ENCODE results near the gene SCP2. TPM values are rescaled to one million over a fixed set of nuclear protein-coding genes. Genes with fewer than 3 reads are reported as not detected.

SCP2 gene
- polyA plus RNA-seq, 1 of the 3 experiments (the other 2 are of a cell fraction): 49.5 TPM

DNA sequence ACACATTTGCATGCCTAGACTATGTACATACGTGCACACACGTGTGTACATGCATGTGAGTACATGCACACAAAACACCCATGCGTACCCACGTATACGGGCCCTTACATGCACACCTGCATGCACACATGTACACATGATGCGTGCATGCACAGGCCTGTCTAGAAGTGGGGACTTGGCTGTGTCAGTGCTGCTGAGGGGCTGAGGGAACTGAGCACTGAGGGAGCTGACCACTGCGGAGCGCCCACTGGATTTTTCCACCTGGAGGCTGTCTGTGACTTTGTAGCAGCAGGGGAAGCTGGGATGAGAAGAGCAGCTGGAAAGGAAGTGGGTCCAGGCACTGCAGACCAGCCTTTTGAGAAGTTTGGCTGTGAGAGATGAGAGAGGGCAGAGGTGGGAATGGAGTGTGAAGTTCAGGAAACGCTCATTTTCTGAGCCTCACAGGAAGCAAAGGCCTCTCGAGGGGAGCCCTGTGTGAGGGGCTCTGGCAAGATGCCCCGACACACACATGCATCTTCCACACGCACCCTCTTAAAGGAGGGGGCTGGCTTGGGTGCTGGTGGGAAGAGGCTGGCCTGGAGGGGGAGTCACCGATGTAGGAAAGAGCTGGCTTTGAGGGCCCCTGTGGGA lies 155.9 kb downstream of the SCP2 start:
- no peak for DNase-seq
- Histone ChIP-seq H3K4me1 (ENCODE audit: control insufficient read depth in 1 of 2, insufficient read depth in 2 of 2, low read depth in 1 of 2, low read length in 1 of 2) (peaks cover 0 to 31% of the 10 kb centered on the region in 2 experiments; a peak in 1 of 4 replicates), H3K4me2 (no peak overlapping the region), H4K20me1 (ENCODE audit: insufficient read depth) (no peaks in the 10 kb centered on the region), H3K9me3 (no peaks in the 10 kb centered on the region), H3K9me2 (no peaks in the 10 kb centered on the region), H3K79me2 (ENCODE audit: insufficient read depth) (no peaks in the 10 kb centered on the region), H2AFZ (ENCODE audit: low read depth) (no peak overlapping the region), H3K9ac (no peak overlapping the region), H3F3A (replicated peaks; ENCODE audit: insufficient read depth) (no peaks in the 10 kb centered on the region), H3K27me3 (ENCODE audit: insufficient read depth) (no peaks in the 10 kb centered on the region), H3K36me3 (replicated peaks in 1 of 2; ENCODE audit: control insufficient read depth in 1 of 2, insufficient read depth in 2 of 2, low read length in 1 of 2) (no peaks in the 10 kb centered on the region), H3K4me3 (ENCODE audit: low read depth in 2 of 2, low read length in 1 of 2) (no peak overlapping the region), H3K27ac (ENCODE audit: low read depth in 2 of 2, low read length in 1 of 2) (no peak overlapping the region)
- TF ChIP-seq NFIC (IDR thresholded peaks at IDR 0.05; ENCODE audit: borderline replicate concordance) (no peak), GABPA (IDR thresholded peaks at IDR 0.05; ENCODE audit: low read depth) (no peak), FOSL2 (IDR thresholded peaks at IDR 0.05; ENCODE audit: borderline replicate concordance, low read depth) (no peak), USF1 (IDR thresholded peaks at IDR 0.05; ENCODE audit: borderline replicate concordance, low read depth) (no peak), FOXM1 (IDR thresholded peaks at IDR 0.05; ENCODE audit: low read depth) (no peak), MEF2A (IDR thresholded peaks at IDR 0.05; ENCODE audit: borderline replicate concordance, low read depth) (no peak)
- TF ChIP-seq, protein P1, sequence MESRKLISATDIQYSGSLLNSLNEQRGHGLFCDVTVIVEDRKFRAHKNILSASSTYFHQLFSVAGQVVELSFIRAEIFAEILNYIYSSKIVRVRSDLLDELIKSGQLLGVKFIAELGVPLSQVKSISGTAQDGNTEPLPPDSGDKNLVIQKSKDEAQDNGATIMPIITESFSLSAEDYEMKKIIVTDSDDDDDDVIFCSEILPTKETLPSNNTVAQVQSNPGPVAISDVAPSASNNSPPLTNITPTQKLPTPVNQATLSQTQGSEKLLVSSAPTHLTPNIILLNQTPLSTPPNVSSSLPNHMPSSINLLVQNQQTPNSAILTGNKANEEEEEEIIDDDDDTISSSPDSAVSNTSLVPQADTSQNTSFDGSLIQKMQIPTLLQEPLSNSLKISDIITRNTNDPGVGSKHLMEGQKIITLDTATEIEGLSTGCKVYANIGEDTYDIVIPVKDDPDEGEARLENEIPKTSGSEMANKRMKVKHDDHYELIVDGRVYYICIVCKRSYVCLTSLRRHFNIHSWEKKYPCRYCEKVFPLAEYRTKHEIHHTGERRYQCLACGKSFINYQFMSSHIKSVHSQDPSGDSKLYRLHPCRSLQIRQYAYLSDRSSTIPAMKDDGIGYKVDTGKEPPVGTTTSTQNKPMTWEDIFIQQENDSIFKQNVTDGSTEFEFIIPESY (IDR thresholded peaks at IDR 0.05; ENCODE audit: borderline replicate concordance, low read depth): no peak
- TF ChIP-seq, protein P2, sequence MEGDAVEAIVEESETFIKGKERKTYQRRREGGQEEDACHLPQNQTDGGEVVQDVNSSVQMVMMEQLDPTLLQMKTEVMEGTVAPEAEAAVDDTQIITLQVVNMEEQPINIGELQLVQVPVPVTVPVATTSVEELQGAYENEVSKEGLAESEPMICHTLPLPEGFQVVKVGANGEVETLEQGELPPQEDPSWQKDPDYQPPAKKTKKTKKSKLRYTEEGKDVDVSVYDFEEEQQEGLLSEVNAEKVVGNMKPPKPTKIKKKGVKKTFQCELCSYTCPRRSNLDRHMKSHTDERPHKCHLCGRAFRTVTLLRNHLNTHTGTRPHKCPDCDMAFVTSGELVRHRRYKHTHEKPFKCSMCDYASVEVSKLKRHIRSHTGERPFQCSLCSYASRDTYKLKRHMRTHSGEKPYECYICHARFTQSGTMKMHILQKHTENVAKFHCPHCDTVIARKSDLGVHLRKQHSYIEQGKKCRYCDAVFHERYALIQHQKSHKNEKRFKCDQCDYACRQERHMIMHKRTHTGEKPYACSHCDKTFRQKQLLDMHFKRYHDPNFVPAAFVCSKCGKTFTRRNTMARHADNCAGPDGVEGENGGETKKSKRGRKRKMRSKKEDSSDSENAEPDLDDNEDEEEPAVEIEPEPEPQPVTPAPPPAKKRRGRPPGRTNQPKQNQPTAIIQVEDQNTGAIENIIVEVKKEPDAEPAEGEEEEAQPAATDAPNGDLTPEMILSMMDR (IDR thresholded peaks at IDR 0.05): no peak
- 90% methylated on average over 12 of the region's 13 CpGs for whole genome bisulfite sequencing (ENCODE audit: low lambda C conversion rate)
- POLR2A ChIA-PET: no interaction called here
- CTCF ChIA-PET: interaction anchor here (1.2 to 1.4 kb wide), 2 partner anchors 12 to 98 kb away, joined by 3 to 4 read pairs; no protein-coding TSS in a partner anchor

DNA sequence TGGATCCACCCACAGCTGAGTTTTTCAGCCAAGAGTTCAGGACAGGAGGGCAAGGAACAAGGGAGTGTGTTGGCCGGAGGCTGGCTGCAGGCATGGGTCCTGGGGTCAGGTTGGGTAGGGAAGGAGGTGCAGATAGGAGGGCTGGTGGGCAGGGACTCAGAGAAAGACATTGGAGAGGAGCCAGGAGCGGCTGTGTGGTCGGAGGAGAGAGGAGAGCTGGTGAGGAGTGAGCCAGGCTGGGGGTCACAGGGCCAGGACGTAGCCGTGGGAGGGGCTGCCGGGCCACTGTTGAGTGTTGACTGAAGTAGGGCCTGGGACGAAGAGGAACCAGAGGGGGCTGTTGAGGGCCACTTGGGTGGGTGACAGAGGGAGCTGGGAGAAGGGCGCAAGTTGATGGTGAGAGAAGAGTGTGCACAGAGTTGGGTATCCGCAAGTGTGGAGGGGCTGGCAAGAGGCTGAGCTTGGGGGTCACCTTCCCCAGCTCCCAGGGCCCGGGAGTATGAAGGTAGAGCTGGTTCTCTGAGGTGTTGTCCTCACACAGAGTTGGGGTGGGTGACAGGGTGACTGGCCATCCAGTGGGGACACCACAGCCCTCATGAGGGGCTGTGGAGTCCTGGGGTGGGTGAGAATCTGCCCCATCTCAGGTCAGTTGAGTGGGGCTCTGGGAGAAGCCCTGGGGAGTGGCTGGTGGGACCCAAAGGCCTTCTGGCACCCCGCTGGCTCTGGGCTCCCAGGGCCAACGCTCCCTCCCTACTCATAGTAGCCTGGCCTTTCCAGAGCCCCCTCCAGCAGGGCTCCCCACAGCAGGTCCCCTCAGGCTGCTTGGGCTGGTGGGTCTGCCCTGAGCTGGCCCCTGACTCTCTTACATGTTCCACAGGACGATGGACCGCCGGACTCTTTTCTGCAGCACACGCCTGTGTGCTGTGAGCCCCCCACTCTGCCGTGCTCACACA lies 156.8 kb downstream of the SCP2 start:
- no peak overlapping the region for H3K4me2 ChIP-seq
- no peaks in the 10 kb centered on the region for H3K79me2 ChIP-seq (ENCODE audit: insufficient read depth)
- WGBS (ENCODE audit: low lambda C conversion rate): 90% methylated on average over 9 of the region's 17 CpGs
- ChIA-PET POLR2A (no interaction called here), CTCF (interaction anchor here (1.2 to 1.4 kb wide), 4 partner anchors 13 to 179 kb away, joined by 3 to 4 read pairs (median 4); no protein-coding TSS in a partner anchor)
- H4K20me1 ChIP-seq (ENCODE audit: insufficient read depth): no peaks in the 10 kb centered on the region
- H3K27me3 ChIP-seq (ENCODE audit: insufficient read depth): no peaks in the 10 kb centered on the region
- H3F3A ChIP-seq (replicated peaks; ENCODE audit: insufficient read depth): no peaks in the 10 kb centered on the region
- no peak for DNase-seq
- no peaks in the 10 kb centered on the region for H3K36me3 ChIP-seq (replicated peaks in 1 of 2; ENCODE audit: control insufficient read depth in 1 of 2, insufficient read depth in 2 of 2, low read length in 1 of 2)
- no peak overlapping the region for H2AFZ ChIP-seq (ENCODE audit: low read depth)
- H3K4me3 ChIP-seq (ENCODE audit: low read depth in 2 of 2, low read length in 1 of 2): no peak overlapping the region
- H3K9ac ChIP-seq: no peak overlapping the region
- no peaks in the 10 kb centered on the region for H3K9me2 ChIP-seq
- H3K9me3 ChIP-seq: no peaks in the 10 kb centered on the region
- H3K27ac ChIP-seq (ENCODE audit: low read depth in 2 of 2, low read length in 1 of 2): no peak overlapping the region
- H3K4me1 ChIP-seq (ENCODE audit: control insufficient read depth in 1 of 2, insufficient read depth in 2 of 2, low read depth in 1 of 2, low read length in 1 of 2): peaks cover 0 to 35% of the 10 kb centered on the region in 2 experiments; a peak in 1 of 4 replicates
- TF ChIP-seq EZH2phosphoT487 (IDR thresholded peaks at IDR 0.05; ENCODE audit: borderline replicate concordance, low read depth): no peak
- TF ChIP-seq NRF1 (IDR thresholded peaks at IDR 0.05; ENCODE audit: low read depth, low read length): no peak
- TF ChIP-seq ELF1 (IDR thresholded peaks at IDR 0.05): no peak
- no peak for TF ChIP-seq TEAD4 (IDR thresholded peaks at IDR 0.05; ENCODE audit: borderline replicate concordance, insufficient read depth)
- no peak for TF ChIP-seq RFX5 (IDR thresholded peaks at IDR 0.05; ENCODE audit: low read length)
- TF ChIP-seq SIN3A (IDR thresholded peaks at IDR 0.05; ENCODE audit: borderline replicate concordance, low read depth, low read length): no peak
- no peak for TF ChIP-seq TAF1 (IDR thresholded peaks at IDR 0.05; ENCODE audit: borderline replicate concordance, low read depth, low read length)
- TF ChIP-seq MEF2A (IDR thresholded peaks at IDR 0.05; ENCODE audit: borderline replicate concordance, low read depth): no peak
- TF ChIP-seq CHD2 (IDR thresholded peaks at IDR 0.05; ENCODE audit: low read length, partially characterized antibody): no peak
- TF ChIP-seq FOSL2 (IDR thresholded peaks at IDR 0.05; ENCODE audit: borderline replicate concordance, low read depth): no peak
- TF ChIP-seq, protein P3, sequence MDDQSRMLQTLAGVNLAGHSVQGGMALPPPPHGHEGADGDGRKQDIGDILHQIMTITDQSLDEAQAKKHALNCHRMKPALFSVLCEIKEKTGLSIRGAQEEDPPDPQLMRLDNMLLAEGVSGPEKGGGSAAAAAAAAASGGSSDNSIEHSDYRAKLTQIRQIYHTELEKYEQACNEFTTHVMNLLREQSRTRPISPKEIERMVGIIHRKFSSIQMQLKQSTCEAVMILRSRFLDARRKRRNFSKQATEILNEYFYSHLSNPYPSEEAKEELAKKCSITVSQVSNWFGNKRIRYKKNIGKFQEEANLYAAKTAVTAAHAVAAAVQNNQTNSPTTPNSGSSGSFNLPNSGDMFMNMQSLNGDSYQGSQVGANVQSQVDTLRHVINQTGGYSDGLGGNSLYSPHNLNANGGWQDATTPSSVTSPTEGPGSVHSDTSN (IDR thresholded peaks at IDR 0.05): no peak
- TF ChIP-seq, protein P4, sequence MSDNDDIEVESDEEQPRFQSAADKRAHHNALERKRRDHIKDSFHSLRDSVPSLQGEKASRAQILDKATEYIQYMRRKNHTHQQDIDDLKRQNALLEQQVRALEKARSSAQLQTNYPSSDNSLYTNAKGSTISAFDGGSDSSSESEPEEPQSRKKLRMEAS (IDR thresholded peaks at IDR 0.05; ENCODE audit: low read depth): no peak

Measured in SK-N-SH (cell line).